HepG2 (cell line): ENCODE measurements around the gene H2AZ2. TPM values are rescaled to one million over a fixed set of nuclear protein-coding genes. Genes with fewer than 3 reads are reported as not detected.
"Not testable (repeated sequence)": the region's sequence is repeated elsewhere in the genome, so short reads cannot be mapped to it uniquely, and the experiment has no call there.

Experiments
- ATAC-seq: fragments of 200-7000 bp; cut with Tn5 transposase; 3 replicates; pipeline ENCODE4 v1.9.1; 2020; ENCODE audit warnings: mild to moderate bottlenecking, moderate library complexity
- BruUV-seq: library from RNA; stranded (reverse); fragments of 400-500 nt; replicated peaks from 2 replicates; lab custom pipeline; 2021; lab: Mats Ljungman, UMichigan
- CTCF ChIA-PET: fragments of 300-600 bp; formaldehyde crosslinking; extraction: SDS; loops from one replicate; lab custom pipeline; 2021; ENCODE audit warnings: low total read pairs, inconsistent platforms, low intra/inter-chr PET ratio; lab: Yijun Ruan, JAX
- POLR2A ChIA-PET: fragments of 350-600 bp; sonication (Branson Sonifier 250); formaldehyde crosslinking; loops from one replicate; lab custom pipeline; 2020; ENCODE audit warnings: antibody characterized with exemption, inconsistent platforms; lab: Yijun Ruan, JAX
- DNase-seq: peaks from one replicate; pipeline ENCODE4 v3.0.0-alpha.2; 2015; ENCODE audit warnings: low spot score
- FAIRE-seq: peaks from 3 replicates; lab custom pipeline; 2011; peaks lifted over from hg19 to GRCh38; lab: Jason Lieb, UNC
- H2AFZ ChIP-seq: one replicate; pipeline ENCODE4 v1.6.1; 2011; ENCODE audit warnings: low read length, inconsistent platforms
- H3K27ac ChIP-seq: fragments of 300-600 bp; 3 replicates; pipeline ENCODE4 v1.8.0; 2011; ENCODE audit warnings: mixed run types, mild to moderate bottlenecking, mixed read lengths, low read length, inconsistent platforms; ENCODE audit not compliant: insufficient read depth; ENCODE audit errors: extremely low read length
- H3K27me3 ChIP-seq, 2 experiments: fragments of 200-600 bp in 1 of 2; 2 replicates in 1 of 2; 3 replicates in 1 of 2; pipeline versions ENCODE4 v1.6.0 to v1.8.0; 2011; ENCODE audit warnings: low read length in 2 of 2, mild to moderate bottlenecking in 2 of 2, moderate library complexity in 2 of 2, inconsistent platforms in 1 of 2; ENCODE audit not compliant: insufficient read depth in 2 of 2, control insufficient read depth in 1 of 2
- H3K36me3 ChIP-seq, 2 experiments: fragments of 200-600 bp in 1 of 2; replicated peaks in 1 of 2; 2 replicates in 1 of 2; 3 replicates in 1 of 2; pipeline versions ENCODE4 v1.5.1 to v1.8.0; 2011; ENCODE audit warnings: low read length in 2 of 2, inconsistent platforms in 1 of 2; ENCODE audit not compliant: insufficient read depth in 2 of 2, control insufficient read depth in 1 of 2
- H3K4me1 ChIP-seq: 2 replicates; pipeline ENCODE4 v1.5.1; 2012; ENCODE audit warnings: low read length, inconsistent platforms; ENCODE audit not compliant: insufficient read depth
- H3K4me2 ChIP-seq: 2 replicates; pipeline ENCODE4 v1.6.0; 2011; ENCODE audit warnings: low read depth, low read length, inconsistent platforms
- H3K4me3 ChIP-seq, 3 experiments: fragments of 200-600 bp in 1 of 3; sonication (generic), shearing (Covaris generic) in 1 of 3; replicated peaks in 1 of 3; 2 replicates each; pipeline ENCODE4 v1.5.1; 2011 to 2016; ENCODE audit warnings: low read length in 3 of 3, inconsistent platforms in 2 of 3, low read depth in 2 of 3, mild to moderate bottlenecking in 2 of 3, control low read depth in 1 of 3, mixed read lengths in 1 of 3; ENCODE audit not compliant: insufficient read depth in 1 of 3
- H3K79me2 ChIP-seq: one replicate; pipeline ENCODE4 v1.6.1; 2011; ENCODE audit warnings: low read length, inconsistent platforms; ENCODE audit not compliant: insufficient read depth
- H3K9ac ChIP-seq: 2 replicates; pipeline ENCODE4 v1.6.0; 2011; ENCODE audit warnings: mild to moderate bottlenecking, low read depth, low read length, inconsistent platforms; ENCODE audit not compliant: insufficient read depth
- H3K9me3 ChIP-seq: 2 replicates; pipeline ENCODE4 v1.5.1; 2012; ENCODE audit warnings: mild to moderate bottlenecking, low read length
- H4K20me1 ChIP-seq: 2 replicates; pipeline ENCODE4 v1.6.0; 2011; ENCODE audit warnings: inconsistent platforms, mild to moderate bottlenecking, low read length, moderate library complexity; ENCODE audit not compliant: insufficient read depth
- AGO2 ChIP-seq: fragments of 200-400 bp; formaldehyde crosslinking; optimal IDR thresholded peaks from 2 replicates; pipeline ENCODE3; 2017; ENCODE audit warnings: mild to moderate bottlenecking, low read depth, low read length, moderate library complexity
- EED ChIP-seq: sonication (generic); formaldehyde crosslinking; IDR thresholded peaks from 2 replicates; pipeline ENCODE4 v1.5.0; 2020; ENCODE audit warnings: mild to moderate bottlenecking, missing genetic modification reagents
- POLR2A ChIP-seq, 2 experiments: IDR thresholded peaks; 2 replicates each; pipeline ENCODE4 v1.6.1; 2011; ENCODE audit warnings: low read depth in 2 of 2, low read length in 2 of 2, mild to moderate bottlenecking in 1 of 2, moderate library complexity in 1 of 2; ENCODE audit not compliant: insufficient read depth in 1 of 2
- POLR2AphosphoS5 ChIP-seq: IDR thresholded peaks from 2 replicates; pipeline ENCODE4 v1.6.1; 2012; ENCODE audit warnings: low read depth, low read length
- POLR2G ChIP-seq: fragments of 200-400 bp; formaldehyde crosslinking; IDR thresholded peaks from 2 replicates; pipeline ENCODE4 v1.6.1; 2018; ENCODE audit warnings: mild to moderate bottlenecking, low read depth, low read length, moderate library complexity
- RBM22 ChIP-seq: fragments of 200-400 bp; formaldehyde crosslinking; optimal IDR thresholded peaks from 2 replicates; pipeline ENCODE3; 2017; ENCODE audit warnings: mild to moderate bottlenecking, low read length, moderate library complexity
- ZNF121 ChIP-seq: sonication (generic); formaldehyde crosslinking; IDR thresholded peaks from 2 replicates; pipeline ENCODE4 v1.5.0; 2020; ENCODE audit warnings: mild to moderate bottlenecking, missing genetic modification reagents
- WGBS: methylation state at CpG from one replicate; pipeline ENCODE4 v1.1.6; 2017; ENCODE audit warnings: low lambda C conversion rate; 5-methylcytosine and 5-hydroxymethylcytosine counted together
- in situ Hi-C: cut with HindIII; loops from 2 replicates; pipeline ENCODE4 v1.10.0; 2017; ENCODE audit warnings: low pct_unique_long_range_greater_than_20kb; ENCODE audit not compliant: extremely low pct_ligation_motif_present
- intact Hi-C: fragments of 100-400 bp; cut with micrococcal nuclease; formaldehyde crosslinking; loops from one replicate; pipeline ENCODE4 v1.10.0; 2022; ENCODE audit not compliant: unreplicated experiment
- polyA plus RNA-seq, 8 experiments: library from polyadenylated mRNA; depleted of rRNA in 3 of 8; stranded (reverse) in 7 of 8; unstranded in 1 of 8; fragments of >200 nt; fragmentation: Illumina TruSeq in 4 of 8; extraction: Trizol in 4 of 8; gene quantifications; 2 replicates each; pipeline versions ENCODE4 v1.2.1 to v1.2.3, GENCODE V29; 2011 to 2016; ENCODE audit warnings: low read depth in 4 of 8, missing spikeins in 1 of 8, mixed read lengths in 1 of 8; ENCODE audit not compliant: insufficient read depth in 1 of 8
- total RNA-seq, 5 experiments: library from RNA; depleted of rRNA; stranded (reverse); fragments of >200 nt; fragmentation: Illumina TruSeq; extraction: Trizol; gene quantifications; 2 replicates each; pipeline ENCODE4 v1.2.3, GENCODE V29; 2016; ENCODE audit warnings: low read depth in 1 of 5

The H2AZ2 gene
- total and polyA plus RNA-seq, 2 of the 13 experiments (the other 11 are each of a cell fraction or from before 2014, with no cell fraction given), result 121 to 223 TPM

- intact Hi-C loops, H3K27me3 ChIP-seq, H2AFZ ChIP-seq, in situ Hi-C loops, DNase-seq, H3K4me2 ChIP-seq, H3K9ac ChIP-seq, FAIRE-seq, H3K9me3 ChIP-seq, CTCF ChIA-PET, H3K27ac ChIP-seq, H3K4me3 ChIP-seq, BruUV-seq: not testable (repeated sequence)
- Histone ChIP-seq H4K20me1 (peaks cover 32% of the 10 kb centered on the region), H3K79me2 (peaks cover 10% of the 10 kb centered on the region), H3K36me3 (peaks cover 10 to 35% of the 10 kb centered on the region in 2 experiments), H3K4me1 (peaks cover 25% of the 10 kb centered on the region)
- POLR2A ChIA-PET, result interaction anchor here (0.7 to 2.8 kb wide), 5 partner anchors 12 to 197 kb away, joined by 3 to 8 read pairs (median 4); partner anchors contain the start of gene OGDH
- WGBS, result 90% methylated on average over 10 of the region's 10 CpGs
- peak in 1 of 2 experiments; percentile 24; a peak in 1 of 4 replicates for TF ChIP-seq POLR2A (IDR thresholded peaks at IDR 0.05; ENCODE audit: insufficient read depth in 1 of 2, low read depth in 2 of 2, low read length in 2 of 2)
- peak; percentile 51; the same call in 1 of the 2 replicates for TF ChIP-seq POLR2AphosphoS5
- TF ChIP-seq ZNF121 (CRISPR knock-in tag), result 0 out of 2 replicates have a peak, but pooled peaks have one; percentile 27
- TF ChIP-seq AGO2, result peak; percentile 71
- TF ChIP-seq RBM22, result peak; percentile 33
- TF ChIP-seq POLR2G, result peak; percentile 60; the same call in 1 of the 2 replicates
- 0 out of 2 replicates have a peak, but pooled peaks have one; percentile 11 for TF ChIP-seq EED (CRISPR knock-in tag)
- TF ChIP-seq, all 625 proteins: peak for 7; not testable (repeated sequence) for 618
- ATAC-seq, result peak; percentile 6
Observed at GRCh38 chr7:44803828-44804519, 43.9 kb downstream of the H2AZ2 start.
